ENCODE measurements around the gene GPR63.

- TF ChIP-seq POLR2A (IDR thresholded peaks at IDR 0.05) (no peak), CTCF (IDR thresholded peaks at IDR 0.05) (no peak)
Observed at GRCh38 chr6:96834070-96834469, 3.2 kb downstream of the GPR63 start.
